MM.1S (cell line): ENCODE measurements around the gene KDM4B.

Experiments used
- DNase-seq: peaks from one replicate; pipeline ENCODE4 v3.0.0-alpha.2; 2015
- H2AFZ ChIP-seq: fragments of 300-600 bp; sonication (generic); 2 replicates; pipeline ENCODE4 v1.6.0; 2016; ENCODE audit warnings: antibody characterized with exemption, low read length
- H3F3A ChIP-seq: fragments of 300-600 bp; sonication (generic); 2 replicates; pipeline ENCODE4 v1.6.1; 2016; ENCODE audit warnings: mild to moderate bottlenecking, antibody characterized with exemption, low read length, moderate library complexity, mixed read lengths; ENCODE audit not compliant: insufficient read depth
- H3K27ac ChIP-seq: fragments of 300-600 bp; sonication (generic); 2 replicates; pipeline ENCODE4 v1.5.1; 2016; ENCODE audit warnings: mild to moderate bottlenecking, low read length
- H3K27me3 ChIP-seq: fragments of 300-600 bp; sonication (generic); replicated peaks from 2 replicates; pipeline ENCODE4 v1.6.0; 2016; ENCODE audit warnings: low read length; ENCODE audit not compliant: insufficient read depth
- H3K36me3 ChIP-seq: fragments of 300-600 bp; sonication (generic); replicated peaks from 2 replicates; pipeline ENCODE4 v1.6.1; 2016; ENCODE audit warnings: mild to moderate bottlenecking, low read length, mixed read lengths; ENCODE audit not compliant: insufficient read depth
- H3K4me1 ChIP-seq: fragments of 300-600 bp; sonication (generic); 2 replicates; pipeline ENCODE4 v1.6.1; 2016; ENCODE audit warnings: low read length, mixed read lengths
- H3K4me2 ChIP-seq: fragments of 300-600 bp; sonication (generic); 2 replicates; pipeline ENCODE4 v1.6.0; 2016; ENCODE audit warnings: low read depth, low read length
- H3K4me3 ChIP-seq: fragments of 300-600 bp; sonication (generic); 2 replicates; pipeline ENCODE4 v1.5.1; 2016; ENCODE audit warnings: low read length, mixed read lengths
- H3K79me2 ChIP-seq: fragments of 300-600 bp; sonication (generic); 2 replicates; pipeline ENCODE4 v1.6.1; 2016; ENCODE audit warnings: mixed run types, low read length, mixed read lengths
- H3K9ac ChIP-seq: fragments of 300-600 bp; sonication (generic); 2 replicates; pipeline ENCODE4 v1.6.1; 2016; ENCODE audit warnings: low read length, mixed read lengths
- H3K9me2 ChIP-seq: fragments of 300-600 bp; sonication (generic); replicated peaks from 2 replicates; pipeline ENCODE4 v1.6.1; 2016; ENCODE audit warnings: mild to moderate bottlenecking, low read length, mixed read lengths; ENCODE audit not compliant: insufficient read depth
- H3K9me3 ChIP-seq: fragments of 300-600 bp; sonication (generic); replicated peaks from 2 replicates; pipeline ENCODE4 v1.6.1; 2016; ENCODE audit warnings: mild to moderate bottlenecking, low read length, mixed read lengths; ENCODE audit not compliant: insufficient read depth
- H4K20me1 ChIP-seq: fragments of 300-600 bp; sonication (generic); 2 replicates; pipeline ENCODE4 v1.6.1; 2016; ENCODE audit warnings: mild to moderate bottlenecking, low read length, moderate library complexity, mixed read lengths; ENCODE audit not compliant: insufficient read depth
- EZH2 ChIP-seq: fragments of 300-600 bp; sonication (generic); optimal IDR thresholded peaks from 2 replicates; pipeline ENCODE3; 2017; ENCODE audit warnings: low read depth, mild to moderate bottlenecking, antibody characterized with exemption, low read length, mixed read lengths
- EZH2phosphoT487 ChIP-seq: fragments of 300-600 bp; sonication (generic); IDR thresholded peaks from 2 replicates; pipeline ENCODE4 v1.6.1; 2018; ENCODE audit warnings: antibody characterized with exemption, low read length
- TF ChIP-seq, protein P1 (sequence below): fragments of 300-600 bp; sonication (generic); IDR thresholded peaks from 2 replicates; pipeline ENCODE4 v1.5.1; 2016; ENCODE audit warnings: antibody characterized with exemption, low read length, mixed read lengths

The KDM4B gene

DNA sequence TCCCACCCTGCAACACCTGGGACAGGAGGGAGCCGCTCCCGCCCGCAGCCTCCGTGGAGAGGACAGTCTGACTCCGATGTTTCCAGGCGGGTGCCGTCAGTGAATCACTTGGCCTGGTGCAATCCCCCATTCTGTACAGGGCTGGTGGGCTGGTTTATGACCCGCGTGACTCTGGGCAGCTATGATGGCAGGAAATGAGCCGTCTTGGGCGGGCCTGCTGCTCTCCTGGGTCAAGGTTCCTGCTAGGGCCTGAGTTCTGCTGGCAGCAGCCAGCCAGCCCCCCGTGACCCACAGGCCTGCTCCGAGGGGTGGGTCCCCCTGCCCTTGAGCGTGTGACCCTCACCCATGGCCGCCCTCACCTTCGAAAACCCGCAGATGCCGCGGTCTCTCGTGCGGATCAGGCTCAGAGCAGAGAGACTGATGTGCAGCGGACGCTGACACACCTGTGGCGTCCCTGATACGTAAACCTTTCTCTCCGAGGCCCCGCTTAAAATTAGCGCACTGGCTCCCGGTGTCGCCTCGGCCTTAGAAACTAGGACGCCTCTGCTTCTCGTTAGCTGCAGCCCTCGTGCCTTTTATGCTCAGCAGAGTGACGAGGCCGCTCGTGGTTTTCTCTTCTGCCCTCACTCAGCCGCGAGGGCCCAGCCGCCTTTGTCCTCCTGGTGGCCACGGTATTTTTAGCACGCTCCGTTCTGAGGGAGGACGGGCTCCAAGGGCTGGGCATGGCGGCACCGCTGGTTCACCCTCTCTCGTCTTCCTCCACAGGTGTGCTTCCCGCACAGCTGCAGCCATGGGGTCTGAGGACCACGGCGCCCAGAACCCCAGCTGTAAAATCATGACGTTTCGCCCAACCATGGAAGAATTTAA, 63.4 kb downstream of the KDM4B start:
- Histone ChIP-seq H3K9me2 (no peaks in the 10 kb centered on the region), H3K27ac (no peak overlapping the region), H3K4me1 (no peaks in the 10 kb centered on the region), H2AFZ (no peak overlapping the region), H3K9ac (no peak overlapping the region), H3K4me2 (no peak overlapping the region), H3F3A (no peaks in the 10 kb centered on the region), H3K9me3 (no peaks in the 10 kb centered on the region), H3K27me3 (no peaks in the 10 kb centered on the region), H3K79me2 (peaks cover 53% of the 10 kb centered on the region), H3K36me3 (no peaks in the 10 kb centered on the region; the same call in 1 of the 2 replicates), H3K4me3 (no peak overlapping the region), H4K20me1 (peaks cover 18% of the 10 kb centered on the region)
- TF ChIP-seq, protein P1, sequence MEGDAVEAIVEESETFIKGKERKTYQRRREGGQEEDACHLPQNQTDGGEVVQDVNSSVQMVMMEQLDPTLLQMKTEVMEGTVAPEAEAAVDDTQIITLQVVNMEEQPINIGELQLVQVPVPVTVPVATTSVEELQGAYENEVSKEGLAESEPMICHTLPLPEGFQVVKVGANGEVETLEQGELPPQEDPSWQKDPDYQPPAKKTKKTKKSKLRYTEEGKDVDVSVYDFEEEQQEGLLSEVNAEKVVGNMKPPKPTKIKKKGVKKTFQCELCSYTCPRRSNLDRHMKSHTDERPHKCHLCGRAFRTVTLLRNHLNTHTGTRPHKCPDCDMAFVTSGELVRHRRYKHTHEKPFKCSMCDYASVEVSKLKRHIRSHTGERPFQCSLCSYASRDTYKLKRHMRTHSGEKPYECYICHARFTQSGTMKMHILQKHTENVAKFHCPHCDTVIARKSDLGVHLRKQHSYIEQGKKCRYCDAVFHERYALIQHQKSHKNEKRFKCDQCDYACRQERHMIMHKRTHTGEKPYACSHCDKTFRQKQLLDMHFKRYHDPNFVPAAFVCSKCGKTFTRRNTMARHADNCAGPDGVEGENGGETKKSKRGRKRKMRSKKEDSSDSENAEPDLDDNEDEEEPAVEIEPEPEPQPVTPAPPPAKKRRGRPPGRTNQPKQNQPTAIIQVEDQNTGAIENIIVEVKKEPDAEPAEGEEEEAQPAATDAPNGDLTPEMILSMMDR: no peak
- no peak for TF ChIP-seq EZH2
- no peak for TF ChIP-seq EZH2phosphoT487
- DNase-seq: no peak

DNA sequence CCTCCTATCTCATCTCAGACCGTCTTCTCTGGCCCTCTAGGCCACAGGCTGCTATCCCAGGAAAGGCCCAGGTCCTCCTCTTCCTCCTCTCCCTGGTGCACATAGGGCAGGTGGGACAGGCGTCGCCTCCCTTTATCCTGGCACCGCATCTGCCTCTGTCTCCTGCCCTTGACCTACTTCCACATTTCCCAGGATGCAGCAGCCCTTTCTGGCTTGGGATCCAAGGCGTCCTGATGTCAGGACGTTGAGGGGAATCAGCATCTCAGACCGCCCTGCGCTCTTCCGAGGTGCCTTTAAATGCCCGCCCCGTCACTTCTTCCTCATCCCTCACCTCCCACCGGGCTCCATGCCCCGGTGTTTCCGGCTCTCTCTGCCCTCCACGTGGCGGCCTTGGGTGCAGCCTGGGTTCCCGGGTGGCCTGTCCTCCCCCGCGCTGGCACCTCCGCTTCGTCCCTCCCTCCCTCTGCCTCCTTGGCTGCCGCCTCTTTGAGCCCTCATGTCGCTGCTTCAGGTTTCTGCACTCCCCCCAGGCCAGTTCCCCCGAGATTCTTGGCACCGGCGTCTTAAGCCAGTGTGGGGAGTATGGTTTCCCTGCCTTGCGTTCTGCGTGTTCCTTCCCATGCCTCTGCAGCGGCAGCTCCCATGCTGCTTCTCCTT, 66.3 kb downstream of the KDM4B start:
- H3K79me2 ChIP-seq: peaks cover 46% of the 10 kb centered on the region
- H3K4me1 ChIP-seq: no peaks in the 10 kb centered on the region
- no peaks in the 10 kb centered on the region; the same call in 1 of the 2 replicates for H3K36me3 ChIP-seq

DNA sequence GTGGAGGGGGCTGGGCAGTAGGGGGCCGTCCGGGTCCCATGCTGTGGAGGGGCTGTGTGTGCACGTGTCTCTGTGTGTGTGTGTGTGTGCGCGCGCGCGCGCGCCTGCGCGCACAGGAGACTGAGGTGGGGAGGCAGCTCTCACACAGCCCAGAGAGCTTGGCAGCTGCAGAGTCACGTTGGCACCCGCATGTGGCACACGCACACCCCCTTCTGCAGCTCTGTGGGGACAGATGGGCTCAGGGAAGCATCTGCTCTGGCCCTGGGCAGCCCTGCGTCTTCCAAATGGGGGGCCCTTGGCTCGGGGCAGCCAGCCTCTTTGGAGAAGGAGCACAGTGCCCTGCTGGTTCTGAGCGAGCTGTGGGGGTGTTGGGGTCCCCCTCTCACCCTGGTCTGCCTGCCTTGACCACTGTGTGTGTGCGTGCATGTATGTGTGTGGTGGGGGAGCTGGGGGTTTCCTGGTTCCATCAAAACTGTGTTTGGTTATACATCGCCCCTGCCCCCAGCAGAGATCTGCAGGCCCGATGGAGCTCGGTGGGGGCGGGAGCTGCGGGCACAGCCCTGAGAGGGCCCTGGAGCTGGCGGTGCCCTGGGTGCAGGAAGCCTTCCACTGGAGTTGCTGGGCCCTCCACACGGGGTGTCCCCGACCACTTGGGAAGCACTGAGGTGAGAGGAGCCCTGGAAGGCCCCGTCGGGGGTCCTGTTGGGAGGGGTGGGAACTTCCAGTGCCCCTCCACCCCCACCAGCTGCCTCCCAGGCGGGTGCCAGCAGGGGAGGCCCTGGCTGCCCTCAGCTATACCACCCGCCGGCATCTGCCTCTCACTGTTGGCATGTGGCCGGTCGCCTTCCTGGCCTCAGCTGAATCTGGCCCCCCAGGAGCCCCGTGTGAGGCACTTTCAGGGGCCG, 67.1 kb downstream of the KDM4B start:
- Histone ChIP-seq H3K4me3 (no peak overlapping the region), H3K36me3 (no peaks in the 10 kb centered on the region; the same call in 1 of the 2 replicates), H3K9me3 (no peaks in the 10 kb centered on the region), H3K9ac (no peak overlapping the region), H3K27me3 (no peaks in the 10 kb centered on the region), H3K79me2 (peaks cover 43% of the 10 kb centered on the region), H2AFZ (no peak overlapping the region), H3F3A (no peaks in the 10 kb centered on the region), H3K4me1 (no peaks in the 10 kb centered on the region), H3K27ac (no peak overlapping the region), H3K9me2 (no peaks in the 10 kb centered on the region), H3K4me2 (no peak overlapping the region), H4K20me1 (peaks cover 11% of the 10 kb centered on the region; the same call in 1 of the 2 replicates)
- no peak for DNase-seq
- TF ChIP-seq EZH2 (no peak), EZH2phosphoT487 (no peak)
- TF ChIP-seq, protein P1: no peak

More for the DNA sequence above, 66.3 kb downstream of the KDM4B start:
- Histone ChIP-seq H3K9me2 (no peaks in the 10 kb centered on the region), H2AFZ (no peak overlapping the region), H3F3A (no peaks in the 10 kb centered on the region), H3K4me3 (no peak overlapping the region), H3K27ac (no peak overlapping the region), H4K20me1 (peaks cover 14% of the 10 kb centered on the region; the same call in 1 of the 2 replicates), H3K4me2 (no peak overlapping the region), H3K9me3 (no peaks in the 10 kb centered on the region), H3K9ac (no peak overlapping the region), H3K27me3 (no peaks in the 10 kb centered on the region)
- DNase-seq: no peak
- TF ChIP-seq, protein P1: no peak
- TF ChIP-seq EZH2 (no peak), EZH2phosphoT487 (no peak)
